ENCODE results near the gene GZF1.

The GZF1 gene

DNA sequence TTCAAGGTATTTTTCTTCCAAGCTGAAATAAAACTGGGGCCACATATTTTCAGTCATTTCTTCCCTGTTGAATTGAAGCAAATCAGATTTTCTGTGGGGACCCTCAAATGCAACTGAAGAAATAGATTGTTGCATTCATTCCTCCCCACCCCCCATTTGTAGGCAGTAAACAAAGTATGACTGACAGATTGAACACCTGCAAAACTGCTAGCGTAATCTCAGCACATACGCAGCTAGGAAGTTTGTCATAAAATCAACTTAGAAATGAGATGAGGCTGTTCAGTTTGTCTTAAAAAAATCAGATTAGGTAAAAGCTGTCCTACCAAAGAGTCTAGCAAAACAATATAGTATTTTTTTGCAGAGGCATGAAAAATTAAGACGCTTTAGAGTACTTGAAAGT is 8.9 kb downstream of the GZF1 start:
- Histone ChIP-seq H3K4ac (ENCODE audit: low read depth in 1 of 2, low read length in 2 of 2) (no peak overlapping the region), H2BK12ac (ENCODE audit: low read length in 2 of 2) (no peak overlapping the region), H2AK5ac (ENCODE audit: low read length, severe bottlenecking) (no peak overlapping the region), H2BK5ac (ENCODE audit: low read depth, low read length, poor library complexity, severe bottlenecking) (no peak overlapping the region), H4K8ac (ENCODE audit: low read length) (no peak overlapping the region), H3K36me3 (ENCODE audit: control insufficient read depth in 1 of 2, insufficient read depth in 2 of 2, low read depth in 1 of 2, low read length in 2 of 2) (peaks cover 32 to 83% of the 10 kb centered on the region in 2 experiments), H3K27me3 (ENCODE audit: control insufficient read depth in 1 of 2, insufficient read depth in 1 of 2, low read length in 2 of 2) (no peaks in the 10 kb centered on the region), H2BK15ac (ENCODE audit: low read depth, poor library complexity, severe bottlenecking) (no peak overlapping the region), H3K4me2 (ENCODE audit: low read length, poor library complexity, severe bottlenecking) (no peak overlapping the region), H3K4me1 (ENCODE audit: control insufficient read depth, insufficient read depth, low read depth, low read length) (peaks cover 10% of the 10 kb centered on the region), H3K79me1 (replicated peaks; ENCODE audit: low read length, poor library complexity, severe bottlenecking) (peaks cover 22% of the 10 kb centered on the region), H3K27ac (ENCODE audit: low read length, poor library complexity, severe bottlenecking) (no peak overlapping the region), H2AFZ (ENCODE audit: low read depth, low read length) (no peak overlapping the region), H3K18ac (ENCODE audit: low read depth in 1 of 2, low read length in 2 of 2) (no peak overlapping the region), H3K4me3 (ENCODE audit: insufficient read depth in 1 of 2, low read depth in 1 of 2, low read length in 2 of 2) (no peak overlapping the region), H3K9ac (ENCODE audit: low read length) (no peak overlapping the region), H3K14ac (ENCODE audit: low read length in 2 of 2) (no peak overlapping the region), H3K9me3 (ENCODE audit: control insufficient read depth, low read length) (peaks cover 3% of the 10 kb centered on the region), H2BK120ac (ENCODE audit: low read depth, low read length) (no peak overlapping the region), H3K23ac (ENCODE audit: low read length in 2 of 2) (no peak overlapping the region), H4K91ac (ENCODE audit: low read length) (no peak overlapping the region)
- no peak for DNase-seq
- 100% methylated on average over 2 of the region's 3 CpGs for WGBS

- Histone ChIP-seq H3K4me2 (ENCODE audit: low read length, poor library complexity, severe bottlenecking) (no peak overlapping the region), H2BK12ac (ENCODE audit: low read length in 2 of 2) (no peak overlapping the region), H2BK120ac (ENCODE audit: low read depth, low read length) (no peak overlapping the region), H3K4ac (ENCODE audit: low read depth in 1 of 2, low read length in 2 of 2) (no peak overlapping the region), H3K14ac (ENCODE audit: low read length in 2 of 2) (no peak overlapping the region), H3K18ac (ENCODE audit: low read depth in 1 of 2, low read length in 2 of 2) (no peak overlapping the region), H3K36me3 (ENCODE audit: control insufficient read depth in 1 of 2, insufficient read depth in 2 of 2, low read depth in 1 of 2, low read length in 2 of 2) (peaks cover 31 to 86% of the 10 kb centered on the region in 2 experiments), H3K27me3 (ENCODE audit: control insufficient read depth in 1 of 2, insufficient read depth in 1 of 2, low read length in 2 of 2) (no peaks in the 10 kb centered on the region), H2AK5ac (ENCODE audit: low read length, severe bottlenecking) (no peak overlapping the region), H3K23ac (ENCODE audit: low read length in 2 of 2) (no peak overlapping the region), H4K91ac (ENCODE audit: low read length) (no peak overlapping the region), H2BK15ac (ENCODE audit: low read depth, poor library complexity, severe bottlenecking) (no peak overlapping the region), H3K4me3 (ENCODE audit: insufficient read depth in 1 of 2, low read depth in 1 of 2, low read length in 2 of 2) (no peak overlapping the region), H3K9ac (ENCODE audit: low read length) (peak overlapping the region; percentile 41), H2BK5ac (ENCODE audit: low read depth, low read length, poor library complexity, severe bottlenecking) (no peak overlapping the region), H4K8ac (ENCODE audit: low read length) (no peak overlapping the region), H3K4me1 (ENCODE audit: control insufficient read depth, insufficient read depth, low read depth, low read length) (peaks cover 9% of the 10 kb centered on the region), H2AFZ (ENCODE audit: low read depth, low read length) (no peak overlapping the region), H3K27ac (ENCODE audit: low read length, poor library complexity, severe bottlenecking) (no peak overlapping the region), H3K9me3 (ENCODE audit: control insufficient read depth, low read length) (peaks cover 3% of the 10 kb centered on the region), H3K79me1 (replicated peaks; ENCODE audit: low read length, poor library complexity, severe bottlenecking) (peaks cover 24% of the 10 kb centered on the region)
- DNase-seq: no peak
- 100% methylated on average over 1 of the region's 4 CpGs for WGBS
Measured at GRCh38 chr20:23371496-23371895, 9.5 kb downstream of the GZF1 start.

- no peak overlapping the region for H3K4me3 ChIP-seq (ENCODE audit: insufficient read depth in 1 of 2, low read depth in 1 of 2, low read length in 2 of 2)
- H3K4me2 ChIP-seq (ENCODE audit: low read length, poor library complexity, severe bottlenecking): no peak overlapping the region
- H3K18ac ChIP-seq (ENCODE audit: low read depth in 1 of 2, low read length in 2 of 2): no peak overlapping the region
- H2BK12ac ChIP-seq (ENCODE audit: low read length in 2 of 2): no peak overlapping the region
- peaks cover 9% of the 10 kb centered on the region for H3K4me1 ChIP-seq (ENCODE audit: control insufficient read depth, insufficient read depth, low read depth, low read length)
- no peaks in the 10 kb centered on the region for H3K27me3 ChIP-seq (ENCODE audit: control insufficient read depth in 1 of 2, insufficient read depth in 1 of 2, low read length in 2 of 2)
- H2BK120ac ChIP-seq (ENCODE audit: low read depth, low read length): no peak overlapping the region
- no peak overlapping the region for H2BK15ac ChIP-seq (ENCODE audit: low read depth, poor library complexity, severe bottlenecking)
- no peak overlapping the region for H3K9ac ChIP-seq (ENCODE audit: low read length)
- H4K8ac ChIP-seq (ENCODE audit: low read length): no peak overlapping the region
- DNase-seq: no peak
- H2AFZ ChIP-seq (ENCODE audit: low read depth, low read length): no peak overlapping the region
- H3K36me3 ChIP-seq (ENCODE audit: control insufficient read depth in 1 of 2, insufficient read depth in 2 of 2, low read depth in 1 of 2, low read length in 2 of 2): peaks cover 32 to 92% of the 10 kb centered on the region in 2 experiments
- H3K79me1 ChIP-seq (replicated peaks; ENCODE audit: low read length, poor library complexity, severe bottlenecking): peaks cover 30% of the 10 kb centered on the region
- no peak overlapping the region for H2BK5ac ChIP-seq (ENCODE audit: low read depth, low read length, poor library complexity, severe bottlenecking)
- H3K9me3 ChIP-seq (ENCODE audit: control insufficient read depth, low read length): peaks cover 3% of the 10 kb centered on the region
- H3K27ac ChIP-seq (ENCODE audit: low read length, poor library complexity, severe bottlenecking): peak overlapping the region; percentile 64
- 94% methylated on average over 5 of the region's 5 CpGs for WGBS
- no peak overlapping the region for H3K14ac ChIP-seq (ENCODE audit: low read length in 2 of 2)
- no peak overlapping the region for H3K4ac ChIP-seq (ENCODE audit: low read depth in 1 of 2, low read length in 2 of 2)
- H4K91ac ChIP-seq (ENCODE audit: low read length): no peak overlapping the region
- H2AK5ac ChIP-seq (ENCODE audit: low read length, severe bottlenecking): no peak overlapping the region
- H3K23ac ChIP-seq (ENCODE audit: low read length in 2 of 2): no peak overlapping the region
Measured at GRCh38 chr20:23374441-23374840, 12.5 kb downstream of the GZF1 start.

DNA sequence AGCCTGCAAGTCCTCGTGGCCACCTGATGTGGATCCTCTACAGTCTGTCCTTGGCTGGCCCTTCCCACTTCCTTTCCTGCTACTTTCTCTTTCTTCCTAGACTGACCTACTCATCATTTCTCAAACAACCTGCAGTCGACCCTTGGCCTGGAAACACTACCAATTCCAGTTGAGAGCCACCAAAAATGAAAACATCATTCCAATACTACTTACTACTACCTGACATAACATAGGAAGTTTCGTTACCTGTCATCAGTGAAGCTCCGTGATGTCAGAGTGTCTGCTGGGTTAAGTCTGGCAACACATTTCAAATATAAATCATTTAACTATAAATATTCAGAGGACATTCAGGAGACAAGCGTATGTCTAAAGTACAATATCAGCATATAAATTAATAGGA is 13.8 kb downstream of the GZF1 start:
- peaks cover 7% of the 10 kb centered on the region for H3K4me1 ChIP-seq (ENCODE audit: control insufficient read depth, insufficient read depth, low read depth, low read length)
- peaks cover 27% of the 10 kb centered on the region for H3K79me1 ChIP-seq (replicated peaks; ENCODE audit: low read length, poor library complexity, severe bottlenecking)
- H4K8ac ChIP-seq (ENCODE audit: low read length): no peak overlapping the region
- DNase-seq: no peak
- no peak overlapping the region for H3K4me3 ChIP-seq (ENCODE audit: insufficient read depth in 1 of 2, low read depth in 1 of 2, low read length in 2 of 2)
- peaks cover 24 to 89% of the 10 kb centered on the region in 2 experiments for H3K36me3 ChIP-seq (ENCODE audit: control insufficient read depth in 1 of 2, insufficient read depth in 2 of 2, low read depth in 1 of 2, low read length in 2 of 2)
- H2BK12ac ChIP-seq (ENCODE audit: low read length in 2 of 2): no peak overlapping the region
- no peak overlapping the region for H4K91ac ChIP-seq (ENCODE audit: low read length)
- no peaks in the 10 kb centered on the region for H3K27me3 ChIP-seq (ENCODE audit: control insufficient read depth in 1 of 2, insufficient read depth in 1 of 2, low read length in 2 of 2)
- no peak overlapping the region for H3K4ac ChIP-seq (ENCODE audit: low read depth in 1 of 2, low read length in 2 of 2)
- no peak overlapping the region for H2BK5ac ChIP-seq (ENCODE audit: low read depth, low read length, poor library complexity, severe bottlenecking)
- H2BK120ac ChIP-seq (ENCODE audit: low read depth, low read length): no peak overlapping the region
- H3K27ac ChIP-seq (ENCODE audit: low read length, poor library complexity, severe bottlenecking): no peak overlapping the region
- H2AK5ac ChIP-seq (ENCODE audit: low read length, severe bottlenecking): no peak overlapping the region
- H3K4me2 ChIP-seq (ENCODE audit: low read length, poor library complexity, severe bottlenecking): no peak overlapping the region
- H3K9ac ChIP-seq (ENCODE audit: low read length): no peak overlapping the region
- H3K18ac ChIP-seq (ENCODE audit: low read depth in 1 of 2, low read length in 2 of 2): no peak overlapping the region
- H3K23ac ChIP-seq (ENCODE audit: low read length in 2 of 2): no peak overlapping the region
- 97% methylated on average over 3 of the region's 5 CpGs for WGBS
- peaks cover 3% of the 10 kb centered on the region for H3K9me3 ChIP-seq (ENCODE audit: control insufficient read depth, low read length)
- no peak overlapping the region for H3K14ac ChIP-seq (ENCODE audit: low read length in 2 of 2)
- no peak overlapping the region for H2AFZ ChIP-seq (ENCODE audit: low read depth, low read length)
- no peak overlapping the region for H2BK15ac ChIP-seq (ENCODE audit: low read depth, poor library complexity, severe bottlenecking)

All from mesenchymal stem cell (in vitro differentiated cells and primary cell).